LoVo (cell line): Measurements from ENCODE around the gene DNAH7.

Source experiments
- DNase-seq: peaks from one replicate; pipeline ENCODE4 v3.0.0-alpha.2; 2016; ENCODE audit warnings: low spot score

DNAH7 gene

DNA sequence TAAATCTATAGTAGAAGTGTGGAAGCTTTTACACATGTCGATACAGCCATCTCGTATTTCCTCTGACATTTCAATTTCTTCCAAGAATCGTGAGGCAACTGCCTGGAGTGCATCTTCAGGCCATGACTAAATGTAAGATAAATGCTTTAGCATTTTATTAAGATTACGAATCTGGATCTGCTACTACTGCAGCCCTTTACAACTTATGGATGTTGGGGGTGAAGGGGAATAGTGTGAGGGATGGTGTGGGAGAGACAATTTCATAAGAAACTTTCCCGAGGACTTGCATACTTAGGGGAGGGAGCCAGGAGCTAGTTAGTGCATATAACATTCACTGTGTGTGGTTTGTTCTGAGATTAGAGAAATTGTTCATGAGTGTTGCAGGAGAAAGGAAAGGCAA lies 206.8 kb downstream of the DNAH7 start:
- no peak for DNase-seq

DNA sequence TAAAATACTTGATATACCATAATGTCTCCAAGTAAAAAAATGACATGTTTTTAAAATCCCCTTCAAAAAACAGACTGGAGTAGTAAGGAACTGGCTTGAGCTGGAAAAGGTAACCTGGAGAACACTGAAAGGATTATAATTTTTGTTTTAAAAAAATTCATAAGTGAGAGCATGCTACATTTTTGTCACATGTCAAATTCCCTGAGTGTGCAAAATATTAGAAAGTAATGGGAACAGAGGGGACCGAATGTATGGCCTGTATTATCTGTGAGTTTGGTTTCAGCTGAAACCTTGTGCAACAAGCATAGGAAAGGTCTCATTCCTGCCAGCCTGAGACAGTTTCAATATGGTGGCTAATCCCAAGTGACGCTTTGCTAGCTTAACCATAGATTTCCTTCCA lies 209.1 kb downstream of the DNAH7 start:
- no peak for DNase-seq

DNA sequence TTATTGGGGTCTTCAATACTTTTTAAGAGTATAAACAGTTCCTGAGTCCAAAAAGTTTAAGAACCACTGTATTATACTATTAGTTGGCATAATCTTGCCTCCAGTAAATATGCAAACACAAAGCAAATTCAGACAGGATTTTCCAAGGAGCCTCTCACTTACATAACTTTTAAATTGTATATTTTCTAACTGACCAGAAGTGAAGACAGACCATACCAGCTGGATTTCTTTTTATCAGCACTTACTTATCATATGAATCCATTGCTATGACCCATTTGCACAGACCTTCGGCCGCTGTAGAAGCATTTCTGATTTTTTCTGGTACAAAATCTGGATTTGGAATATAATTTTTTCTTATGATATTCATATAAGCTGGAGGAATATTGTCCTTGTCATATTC lies 211.5 kb downstream of the DNAH7 start:
- DNase-seq = no peak

DNA sequence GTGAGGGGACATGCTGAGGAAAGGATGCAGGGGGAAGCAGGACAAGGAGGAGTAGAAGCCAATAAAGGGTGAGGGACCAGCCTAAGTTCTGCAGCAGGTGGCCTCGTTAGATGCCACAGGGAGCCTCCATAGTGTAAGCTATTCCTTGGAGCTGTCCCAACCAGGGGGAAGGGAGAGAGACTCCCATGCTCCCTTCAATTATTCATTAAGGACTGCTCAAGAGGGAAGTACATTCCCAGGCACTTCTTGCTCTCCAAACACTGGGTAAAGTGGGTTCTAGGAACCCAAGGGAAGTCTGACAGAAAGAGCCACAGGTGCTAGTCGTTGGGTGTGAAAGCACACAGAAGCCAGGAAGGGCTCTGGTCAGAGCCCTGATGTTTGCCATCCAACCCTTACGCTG lies 217.9 kb downstream of the DNAH7 start:
- DNase-seq = no peak

DNA sequence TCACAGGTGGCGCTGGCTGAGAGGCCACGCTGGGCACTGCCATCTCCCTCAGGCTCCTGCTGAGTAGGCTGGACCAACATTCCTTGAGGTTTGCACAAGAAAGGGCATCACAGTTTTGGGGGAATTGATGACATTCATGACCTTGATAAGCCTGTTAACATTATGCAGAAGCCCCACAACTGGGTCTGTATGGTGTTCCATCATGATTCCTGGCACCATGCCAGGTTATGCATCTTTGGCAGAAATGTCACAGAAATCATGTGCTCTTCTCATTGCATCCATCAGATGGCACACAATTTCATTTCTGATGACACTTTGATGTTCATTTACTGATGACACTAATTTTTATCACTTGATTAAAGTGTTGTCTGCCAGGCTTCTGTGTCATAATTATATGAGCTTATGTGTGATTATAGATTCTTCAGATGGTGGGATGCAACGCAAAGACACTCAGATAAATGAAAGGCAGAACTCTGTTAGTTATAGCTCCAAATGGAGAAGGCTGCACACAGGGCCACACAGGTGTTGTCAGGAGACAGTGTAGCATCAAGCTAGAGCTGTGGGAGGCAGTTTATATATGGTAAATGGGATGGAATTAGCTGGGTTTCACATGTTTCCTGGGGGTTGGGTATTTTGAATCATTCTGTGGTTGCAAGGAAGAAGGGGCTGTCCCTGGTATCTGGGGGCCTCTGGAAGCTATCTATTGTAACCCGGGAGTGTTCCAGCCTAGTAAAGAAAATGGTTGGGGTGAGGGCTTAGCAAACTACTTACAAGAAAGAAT lies 220.3 kb downstream of the DNAH7 start:
- no peak for DNase-seq

DNA sequence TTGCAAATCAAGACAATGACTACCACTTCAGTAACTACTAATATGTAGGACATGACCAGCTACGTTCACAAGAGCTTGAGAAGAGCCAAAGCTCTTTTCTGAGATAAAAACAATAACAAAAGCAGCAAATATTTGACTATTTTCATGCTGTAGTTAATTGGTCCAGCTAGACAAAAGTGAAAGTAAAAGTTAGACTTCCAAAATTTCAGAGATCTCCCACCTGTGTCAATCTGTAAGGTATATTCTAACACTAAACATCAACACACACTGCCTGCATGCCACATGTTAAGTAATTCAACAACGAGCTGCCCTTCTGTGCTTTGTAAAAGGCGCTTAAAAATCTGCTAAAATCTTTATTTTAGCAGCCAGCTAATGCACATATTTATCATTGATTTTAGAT lies 225.7 kb downstream of the DNAH7 start:
- DNase-seq = no peak

DNA sequence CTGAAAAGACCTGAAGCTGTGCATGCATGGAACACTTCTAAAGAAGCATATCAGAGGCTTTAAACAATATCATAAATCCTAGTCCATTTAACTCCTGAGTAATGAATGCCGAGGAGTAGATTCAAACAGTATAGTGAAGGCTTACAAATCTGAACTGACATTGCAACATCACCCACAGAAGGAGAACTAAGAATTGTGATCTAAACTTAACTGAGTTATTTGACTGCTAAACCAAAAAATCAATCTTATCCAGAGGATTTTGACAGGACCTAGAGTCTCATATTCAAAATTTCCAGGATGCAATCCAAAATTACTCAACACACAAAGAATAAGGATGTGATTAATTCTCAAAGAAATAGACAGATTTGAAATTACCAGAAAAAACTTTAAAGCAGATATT lies 230.6 kb downstream of the DNAH7 start:
- DNase-seq = no peak

DNA sequence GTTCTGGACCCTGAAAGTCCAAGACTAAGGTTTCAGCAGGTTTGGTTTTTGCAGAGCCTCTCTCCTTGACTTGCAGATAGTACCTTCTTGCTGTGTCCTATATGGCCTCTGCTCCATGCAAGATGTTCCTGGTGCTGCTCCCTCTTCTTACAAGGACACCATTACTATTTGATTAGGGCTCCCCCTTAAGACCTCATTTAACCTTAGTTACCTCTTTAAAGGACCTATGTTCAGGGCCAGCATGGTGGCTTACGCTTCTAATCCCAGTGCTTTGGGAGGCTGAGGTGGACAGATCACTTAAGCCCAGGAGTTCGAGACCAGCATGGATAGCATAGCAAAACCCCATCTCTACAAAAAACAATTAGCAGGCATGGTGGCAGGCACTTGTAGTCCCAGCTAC lies 232.6 kb downstream of the DNAH7 start:
- no peak for DNase-seq

DNA sequence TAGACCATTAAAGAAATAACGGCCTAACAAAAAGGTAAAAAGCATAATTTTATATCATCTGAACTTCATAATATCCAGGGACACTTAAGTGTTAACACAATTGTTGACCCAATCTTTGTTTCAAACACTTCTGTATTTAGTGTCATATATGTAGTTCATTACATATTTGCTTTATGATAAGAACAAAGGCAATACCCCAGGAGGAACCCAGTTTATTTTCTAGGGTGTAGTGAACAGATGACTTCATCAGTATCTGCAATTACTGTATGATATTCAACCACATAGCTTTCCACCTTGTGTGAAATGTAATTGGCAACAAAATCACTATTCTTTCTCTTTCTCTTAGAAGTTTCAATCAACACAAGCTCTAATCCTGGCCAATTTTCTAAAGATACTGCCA lies 233.8 kb downstream of the DNAH7 start:
- no peak for DNase-seq

DNA sequence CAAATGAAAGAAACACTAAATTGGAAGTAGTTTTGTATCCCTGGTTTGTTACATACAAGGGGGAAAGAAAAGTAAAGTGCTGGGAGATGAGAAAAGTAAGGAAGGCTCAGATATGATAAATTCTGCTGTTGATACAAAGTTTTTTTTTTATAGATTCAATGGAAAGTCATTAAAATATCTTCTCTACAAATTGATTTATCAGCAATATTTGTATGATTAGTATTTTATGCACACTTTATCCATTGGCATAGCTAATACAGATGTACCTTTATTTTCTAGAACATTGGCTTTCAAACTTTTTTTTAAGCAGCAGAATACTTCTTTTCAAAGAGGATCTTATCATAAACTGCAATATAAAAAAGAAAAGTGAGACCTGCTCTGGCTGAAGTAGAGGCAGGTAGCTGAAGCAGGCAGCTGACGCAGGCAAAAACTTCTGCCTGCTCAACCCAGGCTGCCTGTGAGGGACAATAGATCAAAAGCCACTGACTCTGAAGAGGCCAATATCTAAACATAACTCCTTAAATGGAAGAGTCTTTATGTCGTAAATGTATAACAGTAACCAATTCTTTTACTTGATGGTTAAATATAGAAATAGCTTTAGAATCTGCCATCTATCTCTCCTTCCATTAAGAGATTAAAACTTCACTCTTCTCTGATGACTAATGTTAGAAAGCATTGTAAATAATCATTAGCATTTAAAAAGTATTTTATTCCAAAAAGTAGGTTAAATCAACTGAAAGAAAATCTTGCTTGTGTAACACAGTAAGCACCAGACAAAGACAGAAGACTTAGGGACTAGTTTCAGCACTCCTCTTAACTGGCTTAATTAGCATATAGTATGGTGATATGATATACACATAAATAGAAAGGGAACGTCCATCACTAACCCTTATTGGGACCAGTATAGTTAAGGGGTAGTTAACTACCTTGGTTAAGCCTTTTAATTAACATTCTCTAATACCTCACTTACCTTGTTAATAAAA lies 237.4 kb downstream of the DNAH7 start:
- DNase-seq = no peak

DNA sequence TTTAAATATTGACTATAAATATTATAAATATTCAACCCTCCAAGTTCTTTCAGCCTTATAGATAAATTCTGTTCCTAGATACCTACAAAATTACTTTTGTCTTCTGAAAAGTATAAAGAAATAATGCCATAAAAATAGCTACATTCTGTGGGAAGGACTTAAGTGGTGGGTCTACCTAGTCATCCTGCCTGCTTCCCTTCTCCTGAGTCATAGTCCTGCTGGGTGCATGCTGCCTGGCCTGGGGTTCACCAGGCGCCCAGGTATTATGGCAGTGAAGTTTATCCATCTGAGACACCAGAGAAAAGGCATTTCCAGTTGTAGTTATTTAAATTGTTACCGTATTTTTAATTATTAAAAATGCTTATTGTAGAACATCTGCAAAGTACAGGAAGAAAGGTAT lies 244.2 kb downstream of the DNAH7 start:
- DNase-seq = no peak

DNA sequence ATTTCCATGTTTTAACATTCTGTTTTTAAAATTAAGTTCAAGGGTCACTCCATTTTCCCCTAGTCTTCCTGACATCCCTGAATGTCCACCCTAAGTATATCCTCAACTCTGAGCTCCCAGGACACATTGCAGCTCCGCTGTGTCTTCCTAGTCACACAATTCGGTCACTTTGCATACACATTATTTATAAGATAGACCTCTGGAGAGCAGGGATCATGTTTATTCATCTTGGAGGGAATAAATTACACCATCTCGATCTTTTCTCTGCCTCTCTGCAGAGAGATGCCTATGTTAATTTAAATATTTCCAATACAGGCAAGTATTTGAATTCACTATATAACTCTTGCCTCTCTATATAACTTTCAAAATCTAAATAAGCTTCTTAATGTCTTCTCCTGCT lies 245.4 kb downstream of the DNAH7 start:
- no peak for DNase-seq

DNA sequence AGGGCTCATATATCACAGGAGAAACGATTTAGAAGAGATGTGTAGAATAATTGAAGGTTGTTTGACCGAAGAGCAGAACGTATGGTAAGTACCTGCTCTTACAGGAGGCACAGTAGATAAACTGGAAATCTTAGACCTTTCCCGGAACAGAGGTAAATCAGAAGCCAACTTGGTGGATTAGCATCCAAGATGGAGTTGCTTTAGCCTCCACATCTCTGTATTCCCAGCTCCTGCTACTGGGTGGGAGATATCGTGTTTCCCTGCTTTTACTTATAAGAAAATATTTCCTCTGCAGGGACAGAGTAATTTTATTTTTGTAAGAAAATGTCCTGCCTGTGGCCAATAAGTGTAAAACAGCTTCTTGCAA lies 247.1 kb downstream of the DNAH7 start:
- no peak for DNase-seq

DNA sequence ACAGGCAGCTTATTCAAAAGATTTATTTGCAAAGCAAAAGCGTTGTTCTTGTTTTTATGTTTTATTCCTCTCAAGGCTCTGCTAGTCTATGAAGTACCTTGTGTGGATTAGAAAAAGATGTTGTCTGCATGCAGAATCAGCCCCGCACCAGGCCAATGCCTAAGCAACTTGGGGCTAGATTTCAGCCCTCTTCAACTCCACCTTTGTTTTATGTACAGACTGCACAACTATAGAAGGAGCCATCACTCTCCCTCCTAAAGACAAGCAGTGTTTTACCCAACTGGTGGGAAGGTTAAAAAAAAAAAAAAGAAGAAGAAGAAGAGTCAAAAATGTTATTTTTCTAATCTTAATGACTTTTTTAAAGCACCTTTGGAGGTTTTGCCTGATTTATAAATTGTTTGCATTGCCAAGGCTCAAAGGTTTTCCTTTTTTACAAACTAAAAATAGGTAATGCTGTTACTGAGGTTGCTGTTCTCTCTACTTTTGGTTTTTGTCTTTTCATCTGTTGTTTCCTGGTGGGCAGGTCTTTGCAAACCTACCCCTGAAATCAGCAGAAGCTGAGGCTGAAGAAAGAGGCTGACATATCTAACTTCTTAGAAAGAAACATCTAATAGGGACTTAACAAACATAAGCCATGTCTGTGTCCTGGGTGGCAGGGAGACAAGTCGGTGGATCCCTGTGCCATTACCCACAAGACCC lies 247.6 kb downstream of the DNAH7 start:
- DNase-seq = no peak

DNA sequence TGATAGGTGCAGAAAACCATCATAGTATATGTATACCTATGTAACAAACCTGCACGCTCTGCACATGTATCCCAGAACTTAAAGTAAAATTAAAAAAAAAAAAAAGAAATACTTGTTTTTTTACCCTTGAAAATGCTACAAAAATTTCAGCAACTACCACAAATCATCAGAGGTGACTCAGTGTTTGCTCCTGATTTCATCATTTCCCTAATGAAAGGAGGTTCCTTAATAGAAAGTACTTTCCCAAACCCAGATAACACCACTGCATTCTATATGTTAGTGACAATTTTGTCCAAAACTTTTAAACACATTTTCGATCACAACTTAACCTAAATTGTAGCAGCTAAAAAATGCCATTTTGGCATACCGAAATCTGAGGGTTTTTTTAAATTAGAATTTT lies 248.3 kb downstream of the DNAH7 start:
- peak; percentile 28 for DNase-seq

DNA sequence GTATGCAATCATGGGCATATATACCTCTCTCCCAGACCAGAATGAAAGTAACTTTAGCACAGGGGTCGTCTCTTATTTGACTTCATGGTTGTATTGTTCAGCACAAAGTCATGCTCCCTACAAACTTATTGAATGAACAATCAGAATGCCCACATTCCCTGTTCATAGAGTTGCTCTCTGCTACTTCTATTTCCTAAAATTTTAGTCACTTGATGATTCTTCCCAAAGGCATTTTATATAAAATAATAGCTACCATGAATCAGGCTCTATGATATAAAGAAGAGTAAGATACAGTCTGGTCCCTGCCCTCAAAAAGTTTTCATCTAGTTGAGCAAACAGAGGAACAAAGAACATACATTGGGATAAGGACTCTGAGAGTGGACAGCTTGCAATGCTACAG lies 249.4 kb downstream of the DNAH7 start:
- no peak for DNase-seq

DNA sequence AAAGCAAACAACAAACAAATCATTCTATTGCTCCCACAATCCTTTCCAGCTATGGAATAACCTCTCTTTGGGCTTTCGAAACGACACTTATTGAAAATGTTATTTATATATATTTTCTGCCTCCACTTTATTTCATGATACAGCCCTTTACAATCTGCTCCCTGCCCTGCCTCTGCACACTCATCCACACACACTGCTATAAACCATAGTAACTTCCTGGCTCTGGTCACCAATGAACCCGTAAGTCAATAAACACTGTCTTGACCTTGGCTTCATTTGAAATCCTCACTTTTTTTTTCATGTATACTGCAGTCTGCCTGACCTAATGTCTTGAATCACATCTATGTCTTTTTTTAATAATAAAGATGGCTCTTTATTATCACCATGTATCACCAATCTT lies 250.1 kb downstream of the DNAH7 start:
- DNase-seq = no peak

DNA sequence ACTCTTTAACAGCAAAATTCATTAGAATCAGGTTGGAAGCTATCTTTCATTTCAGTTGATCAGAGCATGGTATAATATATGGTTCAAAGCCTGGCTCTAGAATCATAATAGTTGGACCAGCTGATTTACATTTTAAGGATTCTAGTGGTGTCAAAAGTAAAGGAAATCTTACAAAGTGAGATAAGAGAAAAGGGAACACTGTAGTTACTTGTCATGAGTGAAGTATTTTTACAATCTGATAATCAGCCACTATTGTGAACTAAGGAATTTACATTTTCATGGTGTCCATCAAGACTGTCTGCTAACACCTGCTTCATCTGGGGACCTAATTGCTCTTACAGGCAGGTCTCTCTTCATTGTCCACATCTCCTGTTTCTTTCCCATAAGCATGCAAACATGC lies 250.5 kb downstream of the DNAH7 start:
- no peak for DNase-seq

DNA sequence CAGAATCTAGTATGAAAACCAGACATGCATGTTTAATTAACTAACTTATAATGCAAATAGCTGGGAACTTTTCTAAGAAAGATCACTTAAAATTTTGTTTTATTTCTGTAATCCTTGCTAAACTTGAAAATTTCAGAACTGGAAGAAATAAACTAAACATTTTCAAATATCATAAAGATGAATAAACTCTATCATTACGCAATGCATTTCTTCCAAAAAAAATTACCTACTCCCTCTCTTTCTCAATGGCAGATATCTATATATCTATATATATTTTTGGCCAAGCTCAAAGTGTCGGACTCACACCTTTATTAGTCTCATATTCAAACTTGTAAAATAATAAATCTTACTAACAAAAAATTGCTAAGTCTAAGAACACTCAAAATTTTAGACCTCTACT lies 253.6 kb downstream of the DNAH7 start:
- no peak for DNase-seq

DNA sequence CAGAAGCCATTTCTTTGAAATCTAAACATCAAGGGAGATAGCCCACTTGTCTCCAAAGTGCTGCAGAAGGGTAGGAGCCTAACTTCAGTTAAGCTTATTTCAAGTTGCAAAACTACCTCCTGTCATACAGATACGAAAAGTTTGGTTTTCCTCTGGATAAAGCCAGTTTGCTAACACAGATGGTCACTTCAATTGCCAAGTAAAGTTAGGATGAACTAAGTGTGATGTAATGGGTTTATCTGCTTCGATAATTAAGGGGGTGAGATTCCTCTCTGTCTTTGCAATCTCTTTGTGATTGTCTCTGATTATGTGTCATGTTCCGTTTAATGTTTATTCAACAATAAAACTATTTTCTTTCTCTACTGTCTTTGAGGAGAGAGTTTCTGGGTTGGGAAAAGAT lies 255.2 kb downstream of the DNAH7 start:
- no peak for DNase-seq

DNA sequence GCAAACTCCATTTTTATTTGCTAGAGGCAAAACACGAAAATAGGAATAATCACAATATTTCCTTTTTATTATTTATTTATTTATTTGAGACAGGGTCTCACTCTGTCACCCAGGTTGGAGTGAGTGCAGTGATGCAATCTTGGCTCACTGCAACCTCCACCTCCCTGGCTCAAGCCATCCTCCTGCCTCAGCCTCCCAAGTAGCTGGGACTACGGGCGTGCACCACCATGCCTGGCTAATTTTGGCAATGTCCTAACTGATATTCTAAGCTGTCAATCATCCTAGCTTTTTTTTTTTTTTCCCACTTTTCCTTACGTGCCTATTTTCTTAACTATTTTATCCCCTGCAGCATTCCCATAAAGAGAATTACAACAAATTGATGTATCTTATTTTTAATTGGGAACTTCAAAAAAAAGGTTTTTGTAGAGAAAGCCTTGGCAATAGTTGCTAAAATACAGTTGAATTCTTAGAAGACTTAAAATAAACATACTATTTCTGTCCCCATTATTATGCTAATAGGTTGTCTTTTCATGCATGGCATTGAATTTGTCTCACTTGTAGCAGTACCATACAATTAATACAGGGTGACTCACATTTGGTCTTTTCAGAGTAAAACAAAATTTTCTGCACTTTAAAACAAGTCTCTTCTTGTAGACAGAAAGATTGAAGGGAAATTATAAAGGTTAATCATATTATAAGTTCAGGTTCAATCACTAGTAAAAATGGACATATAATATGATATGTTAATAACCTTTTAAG lies 258.1 kb downstream of the DNAH7 start:
- no peak for DNase-seq

DNA sequence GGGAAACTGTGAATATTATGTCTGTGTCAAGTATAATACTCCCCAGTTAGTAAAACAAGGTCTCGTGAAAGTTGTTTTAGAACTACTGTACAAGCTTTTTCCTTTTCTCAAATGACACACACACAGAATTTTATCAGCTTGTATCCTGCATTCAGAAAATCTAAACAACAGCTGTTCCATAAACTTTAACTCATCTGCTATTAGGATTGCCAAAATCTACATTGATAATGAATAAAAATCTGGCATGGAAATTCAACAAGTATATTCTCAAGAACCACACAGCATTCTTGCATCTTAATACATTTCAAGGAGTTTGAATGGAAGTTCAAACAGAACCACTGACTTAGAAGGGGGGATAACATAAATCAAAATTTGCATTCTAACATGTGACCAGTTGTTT lies 260.4 kb downstream of the DNAH7 start:
- DNase-seq = no peak
